WTC11 (cell line): ENCODE measurements around the gene AIG1. TPM values are rescaled to one million over a fixed set of nuclear protein-coding genes. Genes with fewer than 3 reads are reported as not detected.
A peak's percentile ranks its signal among the peaks of the same experiment; 100 is the strongest.

Source experiments
- ATAC-seq: fragments of 200-7000 bp; cut with Tn5 transposase; 2 replicates; pipeline ENCODE4 v1.10.0; 2021; ENCODE audit warnings: mild to moderate bottlenecking, moderate library complexity
- CTCF ChIA-PET: fragments of 300-600 bp; sonication (Branson Sonifier 250); formaldehyde crosslinking; loops from one replicate; lab custom pipeline; 2021; ENCODE audit warnings: antibody characterized with exemption; lab: Charles Lee
- POLR2A ChIA-PET: fragments of 350-600 bp; sonication (Branson Sonifier 250); formaldehyde crosslinking; loops from one replicate; lab custom pipeline; 2021; ENCODE audit warnings: antibody characterized with exemption; lab: Charles Lee
- DNase-seq: peaks from one replicate; pipeline ENCODE4 v3.0.0; 2021; ENCODE audit warnings: low spot score
- H3K27ac Mint-ChIP-seq: 2 replicates; pipeline ENCODE4 v1.8.0; 2021; ENCODE audit warnings: mixed read lengths
- H3K27me3 Mint-ChIP-seq: 2 replicates; pipeline ENCODE4 v1.8.0; 2021; ENCODE audit warnings: low read depth, mild to moderate bottlenecking, moderate library complexity, mixed read lengths
- H3K36me3 Mint-ChIP-seq: 2 replicates; pipeline ENCODE4 v1.8.0; 2021; ENCODE audit warnings: mixed read lengths
- H3K4me1 Mint-ChIP-seq: 2 replicates; pipeline ENCODE4 v1.8.0; 2022; ENCODE audit warnings: mixed read lengths
- H3K4me3 Mint-ChIP-seq: 2 replicates; pipeline ENCODE4 v1.8.0; 2021; ENCODE audit warnings: mild to moderate bottlenecking, moderate library complexity, mixed read lengths
- H3K9me3 Mint-ChIP-seq: 2 replicates; pipeline ENCODE4 v1.8.0; 2021; ENCODE audit warnings: mixed read lengths
- CREB1 ChIP-seq: sonication (generic); formaldehyde crosslinking; IDR thresholded peaks from 2 replicates; pipeline ENCODE4 v1.8.0; 2023; ENCODE audit warnings: mild to moderate bottlenecking, missing genetic modification reagents
- EMX1 ChIP-seq: fragments of 250-450 bp; sonication (Bioruptor Pico); IDR thresholded peaks from 2 replicates; pipeline ENCODE4 v1.8.0; 2021; ENCODE audit warnings: mild to moderate bottlenecking
- ESRRA ChIP-seq: sonication (generic); formaldehyde crosslinking; IDR thresholded peaks from 2 replicates; pipeline ENCODE4 v1.8.1; 2022; ENCODE audit warnings: mild to moderate bottlenecking, missing genetic modification reagents, borderline replicate concordance
- FOXK1 ChIP-seq: sonication (generic); formaldehyde crosslinking; IDR thresholded peaks from 2 replicates; pipeline ENCODE4 v1.8.0; 2022; ENCODE audit warnings: mild to moderate bottlenecking, moderate library complexity, missing genetic modification reagents
- JAZF1 ChIP-seq: fragments of 250-450 bp; sonication (Bioruptor Pico); IDR thresholded peaks from 2 replicates; pipeline ENCODE4 v1.9.0; 2021; ENCODE audit warnings: moderate library complexity, mild to moderate bottlenecking, inconsistent platforms
- MYBL2 ChIP-seq: sonication (generic); formaldehyde crosslinking; IDR thresholded peaks from 2 replicates; pipeline ENCODE4 v1.8.1; 2023; ENCODE audit warnings: mild to moderate bottlenecking, moderate library complexity, missing genetic modification reagents
- NFYB ChIP-seq: sonication (generic); formaldehyde crosslinking; conservative IDR thresholded peaks from 2 replicates; pipeline ENCODE4 v1.8.0; 2022; ENCODE audit warnings: low read depth, missing genetic modification reagents
- NR3C1 ChIP-seq: sonication (generic); formaldehyde crosslinking; conservative IDR thresholded peaks from 2 replicates; pipeline ENCODE4 v1.8.1; 2023; ENCODE audit warnings: low read depth, mild to moderate bottlenecking, missing genetic modification reagents
- RELA ChIP-seq: sonication (generic); formaldehyde crosslinking; IDR thresholded peaks from 2 replicates; pipeline ENCODE4 v1.8.1; 2022; ENCODE audit warnings: missing genetic modification reagents, mild to moderate bottlenecking, borderline replicate concordance
- TEAD1 ChIP-seq: sonication (generic); formaldehyde crosslinking; IDR thresholded peaks from 2 replicates; pipeline ENCODE4 v1.8.0; 2022; ENCODE audit warnings: mild to moderate bottlenecking, missing genetic modification reagents
- TP53 ChIP-seq: sonication (generic); formaldehyde crosslinking; IDR thresholded peaks from 2 replicates; pipeline ENCODE4 v1.8.1; 2023; ENCODE audit warnings: mild to moderate bottlenecking, missing genetic modification reagents
- ZNF121 ChIP-seq: sonication (generic); formaldehyde crosslinking; IDR thresholded peaks from 2 replicates; pipeline ENCODE4 v1.8.0; 2023; ENCODE audit warnings: missing genetic modification reagents
- ZNF416 ChIP-seq: fragments of 250-450 bp; sonication (Bioruptor Pico); IDR thresholded peaks from 2 replicates; pipeline ENCODE4 v1.9.0; 2021; ENCODE audit warnings: mild to moderate bottlenecking, inconsistent platforms
- total RNA-seq: library from RNA; stranded (reverse); gene quantifications from 3 replicates; pipeline ENCODE4 v1.2.3, GENCODE V29; 2021
- TF ChIP-seq, protein P1 (sequence below): fragments of 200-600 bp; IDR thresholded peaks from 2 replicates; pipeline ENCODE4 v1.8.0; 2022; ENCODE audit warnings: antibody characterized with exemption
- TF ChIP-seq, protein P2 (sequence below): fragments of 250-450 bp; sonication (Bioruptor Pico); IDR thresholded peaks from 2 replicates; pipeline ENCODE4 v1.9.0; 2021; ENCODE audit warnings: mild to moderate bottlenecking, borderline replicate concordance
- TF ChIP-seq, protein P3 (sequence below): sonication (generic); formaldehyde crosslinking; IDR thresholded peaks from 2 replicates; pipeline ENCODE4 v1.8.1; 2022; ENCODE audit warnings: low read depth, missing genetic modification reagents, borderline replicate concordance
- TF ChIP-seq, protein P4 (sequence below): sonication (generic); formaldehyde crosslinking; IDR thresholded peaks from 2 replicates; pipeline ENCODE4 v1.8.0; 2022; ENCODE audit warnings: mild to moderate bottlenecking, missing genetic modification reagents
- TF ChIP-seq, protein P5 (sequence below): sonication (generic); formaldehyde crosslinking; IDR thresholded peaks from 2 replicates; pipeline ENCODE4 v1.8.1; 2023; ENCODE audit warnings: mild to moderate bottlenecking, missing genetic modification reagents, moderate library complexity
- TF ChIP-seq, protein P6 (sequence below): sonication (generic); formaldehyde crosslinking; IDR thresholded peaks from 2 replicates; pipeline ENCODE4 v1.8.1; 2023; ENCODE audit warnings: mild to moderate bottlenecking, missing genetic modification reagents
- TF ChIP-seq, protein P7 (sequence below): sonication (generic); formaldehyde crosslinking; IDR thresholded peaks from 2 replicates; pipeline ENCODE4 v1.8.1; 2022; ENCODE audit warnings: low read depth, mild to moderate bottlenecking, moderate library complexity, missing genetic modification reagents, borderline replicate concordance
- TF ChIP-seq, protein P8 (sequence below): sonication (generic); formaldehyde crosslinking; IDR thresholded peaks from 2 replicates; pipeline ENCODE4 v1.8.1; 2023; ENCODE audit warnings: mild to moderate bottlenecking, missing genetic modification reagents, moderate library complexity

Gene AIG1
- total RNA-seq, 1 experiment from 2014 or later = 38.8 TPM

DNA sequence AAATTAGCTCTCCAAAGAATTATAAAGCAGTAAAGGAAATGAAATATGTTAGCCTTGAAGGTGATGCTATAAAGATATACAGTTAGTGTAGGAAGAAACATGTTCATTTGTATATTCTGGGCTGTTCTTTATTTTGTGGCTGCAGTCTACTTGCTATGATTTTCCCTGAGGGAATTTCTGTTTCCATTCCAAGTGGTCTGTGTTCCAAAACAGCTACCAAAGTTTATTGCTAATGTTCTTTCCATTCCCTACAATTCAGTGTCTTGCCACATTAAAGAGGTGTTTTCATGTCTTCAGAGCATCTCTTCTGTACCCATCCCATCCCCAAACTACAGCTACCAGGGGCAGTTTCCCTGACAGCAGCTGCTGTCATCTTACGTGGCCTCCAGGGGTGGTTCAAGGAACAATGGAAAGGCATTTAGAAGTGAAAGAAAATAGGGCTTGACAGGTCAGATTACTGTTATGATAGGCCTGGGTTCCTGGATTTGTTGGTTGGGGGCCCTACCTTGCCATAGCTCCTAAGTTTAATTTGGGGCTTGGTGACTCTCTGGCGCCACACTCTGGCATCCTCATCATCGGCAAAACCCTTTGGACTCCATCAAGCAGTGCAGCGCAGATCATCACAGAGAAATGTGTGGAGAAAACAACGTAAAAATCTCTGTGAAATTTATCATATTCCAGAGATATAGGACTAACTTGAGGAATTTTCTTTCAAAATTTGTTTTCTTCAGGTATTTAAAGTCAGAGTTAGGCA lies 33.8 kb upstream of the AIG1 start:
- Mint-ChIP-seq H3K27ac (no peak overlapping the region), H3K4me3 (no peak overlapping the region), H3K9me3 (peaks cover 8% of the 10 kb centered on the region), H3K4me1 (no peaks in the 10 kb centered on the region), H3K27me3 (no peaks in the 10 kb centered on the region), H3K36me3 (no peaks in the 10 kb centered on the region)
- TF ChIP-seq JAZF1 (CRISPR knock-in tag) (no peak), TP53 (no peak), ZNF121 (CRISPR knock-in tag) (no peak)
- TF ChIP-seq, protein P1, sequence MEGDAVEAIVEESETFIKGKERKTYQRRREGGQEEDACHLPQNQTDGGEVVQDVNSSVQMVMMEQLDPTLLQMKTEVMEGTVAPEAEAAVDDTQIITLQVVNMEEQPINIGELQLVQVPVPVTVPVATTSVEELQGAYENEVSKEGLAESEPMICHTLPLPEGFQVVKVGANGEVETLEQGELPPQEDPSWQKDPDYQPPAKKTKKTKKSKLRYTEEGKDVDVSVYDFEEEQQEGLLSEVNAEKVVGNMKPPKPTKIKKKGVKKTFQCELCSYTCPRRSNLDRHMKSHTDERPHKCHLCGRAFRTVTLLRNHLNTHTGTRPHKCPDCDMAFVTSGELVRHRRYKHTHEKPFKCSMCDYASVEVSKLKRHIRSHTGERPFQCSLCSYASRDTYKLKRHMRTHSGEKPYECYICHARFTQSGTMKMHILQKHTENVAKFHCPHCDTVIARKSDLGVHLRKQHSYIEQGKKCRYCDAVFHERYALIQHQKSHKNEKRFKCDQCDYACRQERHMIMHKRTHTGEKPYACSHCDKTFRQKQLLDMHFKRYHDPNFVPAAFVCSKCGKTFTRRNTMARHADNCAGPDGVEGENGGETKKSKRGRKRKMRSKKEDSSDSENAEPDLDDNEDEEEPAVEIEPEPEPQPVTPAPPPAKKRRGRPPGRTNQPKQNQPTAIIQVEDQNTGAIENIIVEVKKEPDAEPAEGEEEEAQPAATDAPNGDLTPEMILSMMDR = peak; percentile 36; the same call in 1 of the 2 replicates
- DNase-seq = peak; percentile 62
- ChIA-PET POLR2A (no interaction called here), CTCF (interaction anchor here (0.6 to 4.9 kb wide), 21 partner anchors 9 to 553 kb away, joined by 3 to 35 read pairs (median 3); no protein-coding TSS in a partner anchor)
- ATAC-seq = peak; percentile 93

DNA sequence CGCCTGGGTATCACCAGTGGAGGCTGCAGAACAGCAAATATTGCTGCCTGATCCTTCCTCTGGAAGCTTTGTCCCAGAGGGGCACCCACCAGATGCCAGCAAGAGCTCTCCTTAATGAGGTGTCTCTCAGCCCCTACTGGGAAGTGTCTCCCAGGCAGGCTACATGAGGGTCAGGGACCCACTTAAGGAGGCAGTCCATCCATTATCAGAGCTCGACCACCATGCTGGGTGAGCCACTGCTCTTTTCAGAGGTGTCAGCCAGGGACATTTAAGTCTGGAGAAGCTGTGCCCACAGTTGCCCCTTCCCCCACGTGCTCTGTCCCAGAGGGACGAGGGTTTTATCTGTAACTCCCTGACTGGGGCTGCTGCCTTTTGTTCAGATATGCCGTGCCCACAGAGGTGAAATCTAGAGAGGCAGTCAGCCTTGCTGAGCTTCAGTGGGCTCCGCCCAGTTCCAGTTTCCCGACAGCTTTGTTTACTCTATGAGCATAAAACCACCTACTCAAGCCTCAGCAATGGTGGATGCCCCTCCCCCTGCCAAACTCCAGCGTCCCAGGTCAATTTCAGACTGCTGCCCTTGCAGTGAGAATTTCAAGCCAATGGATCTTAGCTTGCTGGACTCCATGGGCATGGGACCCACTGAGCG lies 25.9 kb upstream of the AIG1 start:
- ATAC-seq (no peak), DNase-seq (no peak)
- ChIA-PET POLR2A (no interaction called here), CTCF (no interaction called here)
- H3K36me3 Mint-ChIP-seq = no peaks in the 10 kb centered on the region
- no peaks in the 10 kb centered on the region for H3K4me1 Mint-ChIP-seq
- no peak overlapping the region for H3K27ac Mint-ChIP-seq
- H3K4me3 Mint-ChIP-seq = no peak overlapping the region
- no peaks in the 10 kb centered on the region for H3K27me3 Mint-ChIP-seq
- H3K9me3 Mint-ChIP-seq = no peaks in the 10 kb centered on the region
- TF ChIP-seq, protein P2, sequence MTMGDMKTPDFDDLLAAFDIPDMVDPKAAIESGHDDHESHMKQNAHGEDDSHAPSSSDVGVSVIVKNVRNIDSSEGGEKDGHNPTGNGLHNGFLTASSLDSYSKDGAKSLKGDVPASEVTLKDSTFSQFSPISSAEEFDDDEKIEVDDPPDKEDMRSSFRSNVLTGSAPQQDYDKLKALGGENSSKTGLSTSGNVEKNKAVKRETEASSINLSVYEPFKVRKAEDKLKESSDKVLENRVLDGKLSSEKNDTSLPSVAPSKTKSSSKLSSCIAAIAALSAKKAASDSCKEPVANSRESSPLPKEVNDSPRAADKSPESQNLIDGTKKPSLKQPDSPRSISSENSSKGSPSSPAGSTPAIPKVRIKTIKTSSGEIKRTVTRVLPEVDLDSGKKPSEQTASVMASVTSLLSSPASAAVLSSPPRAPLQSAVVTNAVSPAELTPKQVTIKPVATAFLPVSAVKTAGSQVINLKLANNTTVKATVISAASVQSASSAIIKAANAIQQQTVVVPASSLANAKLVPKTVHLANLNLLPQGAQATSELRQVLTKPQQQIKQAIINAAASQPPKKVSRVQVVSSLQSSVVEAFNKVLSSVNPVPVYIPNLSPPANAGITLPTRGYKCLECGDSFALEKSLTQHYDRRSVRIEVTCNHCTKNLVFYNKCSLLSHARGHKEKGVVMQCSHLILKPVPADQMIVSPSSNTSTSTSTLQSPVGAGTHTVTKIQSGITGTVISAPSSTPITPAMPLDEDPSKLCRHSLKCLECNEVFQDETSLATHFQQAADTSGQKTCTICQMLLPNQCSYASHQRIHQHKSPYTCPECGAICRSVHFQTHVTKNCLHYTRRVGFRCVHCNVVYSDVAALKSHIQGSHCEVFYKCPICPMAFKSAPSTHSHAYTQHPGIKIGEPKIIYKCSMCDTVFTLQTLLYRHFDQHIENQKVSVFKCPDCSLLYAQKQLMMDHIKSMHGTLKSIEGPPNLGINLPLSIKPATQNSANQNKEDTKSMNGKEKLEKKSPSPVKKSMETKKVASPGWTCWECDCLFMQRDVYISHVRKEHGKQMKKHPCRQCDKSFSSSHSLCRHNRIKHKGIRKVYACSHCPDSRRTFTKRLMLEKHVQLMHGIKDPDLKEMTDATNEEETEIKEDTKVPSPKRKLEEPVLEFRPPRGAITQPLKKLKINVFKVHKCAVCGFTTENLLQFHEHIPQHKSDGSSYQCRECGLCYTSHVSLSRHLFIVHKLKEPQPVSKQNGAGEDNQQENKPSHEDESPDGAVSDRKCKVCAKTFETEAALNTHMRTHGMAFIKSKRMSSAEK (CRISPR knock-in tag) = no peak
- TF ChIP-seq ZNF416 (CRISPR knock-in tag) (no peak), RELA (CRISPR knock-in tag) (no peak), NR3C1 (CRISPR knock-in tag) (no peak), CREB1 (CRISPR knock-in tag) (no peak), MYBL2 (no peak), ESRRA (CRISPR knock-in tag) (no peak), FOXK1 (CRISPR knock-in tag) (no peak), NFYB (no peak), EMX1 (CRISPR knock-in tag) (no peak), TEAD1 (CRISPR knock-in tag) (no peak)
- TF ChIP-seq, protein P3, sequence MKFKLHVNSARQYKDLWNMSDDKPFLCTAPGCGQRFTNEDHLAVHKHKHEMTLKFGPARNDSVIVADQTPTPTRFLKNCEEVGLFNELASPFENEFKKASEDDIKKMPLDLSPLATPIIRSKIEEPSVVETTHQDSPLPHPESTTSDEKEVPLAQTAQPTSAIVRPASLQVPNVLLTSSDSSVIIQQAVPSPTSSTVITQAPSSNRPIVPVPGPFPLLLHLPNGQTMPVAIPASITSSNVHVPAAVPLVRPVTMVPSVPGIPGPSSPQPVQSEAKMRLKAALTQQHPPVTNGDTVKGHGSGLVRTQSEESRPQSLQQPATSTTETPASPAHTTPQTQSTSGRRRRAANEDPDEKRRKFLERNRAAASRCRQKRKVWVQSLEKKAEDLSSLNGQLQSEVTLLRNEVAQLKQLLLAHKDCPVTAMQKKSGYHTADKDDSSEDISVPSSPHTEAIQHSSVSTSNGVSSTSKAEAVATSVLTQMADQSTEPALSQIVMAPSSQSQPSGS = no peak
- TF ChIP-seq, protein P4, sequence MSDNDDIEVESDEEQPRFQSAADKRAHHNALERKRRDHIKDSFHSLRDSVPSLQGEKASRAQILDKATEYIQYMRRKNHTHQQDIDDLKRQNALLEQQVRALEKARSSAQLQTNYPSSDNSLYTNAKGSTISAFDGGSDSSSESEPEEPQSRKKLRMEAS (CRISPR knock-in tag) = no peak
- TF ChIP-seq, protein P5, sequence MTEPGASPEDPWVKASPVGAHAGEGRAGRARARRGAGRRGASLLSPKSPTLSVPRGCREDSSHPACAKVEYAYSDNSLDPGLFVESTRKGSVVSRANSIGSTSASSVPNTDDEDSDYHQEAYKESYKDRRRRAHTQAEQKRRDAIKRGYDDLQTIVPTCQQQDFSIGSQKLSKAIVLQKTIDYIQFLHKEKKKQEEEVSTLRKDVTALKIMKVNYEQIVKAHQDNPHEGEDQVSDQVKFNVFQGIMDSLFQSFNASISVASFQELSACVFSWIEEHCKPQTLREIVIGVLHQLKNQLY (CRISPR knock-in tag) = no peak
- TF ChIP-seq, protein P6, sequence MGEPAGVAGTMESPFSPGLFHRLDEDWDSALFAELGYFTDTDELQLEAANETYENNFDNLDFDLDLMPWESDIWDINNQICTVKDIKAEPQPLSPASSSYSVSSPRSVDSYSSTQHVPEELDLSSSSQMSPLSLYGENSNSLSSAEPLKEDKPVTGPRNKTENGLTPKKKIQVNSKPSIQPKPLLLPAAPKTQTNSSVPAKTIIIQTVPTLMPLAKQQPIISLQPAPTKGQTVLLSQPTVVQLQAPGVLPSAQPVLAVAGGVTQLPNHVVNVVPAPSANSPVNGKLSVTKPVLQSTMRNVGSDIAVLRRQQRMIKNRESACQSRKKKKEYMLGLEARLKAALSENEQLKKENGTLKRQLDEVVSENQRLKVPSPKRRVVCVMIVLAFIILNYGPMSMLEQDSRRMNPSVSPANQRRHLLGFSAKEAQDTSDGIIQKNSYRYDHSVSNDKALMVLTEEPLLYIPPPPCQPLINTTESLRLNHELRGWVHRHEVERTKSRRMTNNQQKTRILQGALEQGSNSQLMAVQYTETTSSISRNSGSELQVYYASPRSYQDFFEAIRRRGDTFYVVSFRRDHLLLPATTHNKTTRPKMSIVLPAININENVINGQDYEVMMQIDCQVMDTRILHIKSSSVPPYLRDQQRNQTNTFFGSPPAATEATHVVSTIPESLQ (CRISPR knock-in tag) = no peak
- TF ChIP-seq, protein P7, sequence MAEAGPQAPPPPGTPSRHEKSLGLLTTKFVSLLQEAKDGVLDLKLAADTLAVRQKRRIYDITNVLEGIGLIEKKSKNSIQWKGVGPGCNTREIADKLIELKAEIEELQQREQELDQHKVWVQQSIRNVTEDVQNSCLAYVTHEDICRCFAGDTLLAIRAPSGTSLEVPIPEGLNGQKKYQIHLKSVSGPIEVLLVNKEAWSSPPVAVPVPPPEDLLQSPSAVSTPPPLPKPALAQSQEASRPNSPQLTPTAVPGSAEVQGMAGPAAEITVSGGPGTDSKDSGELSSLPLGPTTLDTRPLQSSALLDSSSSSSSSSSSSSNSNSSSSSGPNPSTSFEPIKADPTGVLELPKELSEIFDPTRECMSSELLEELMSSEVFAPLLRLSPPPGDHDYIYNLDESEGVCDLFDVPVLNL (CRISPR knock-in tag) = no peak
- TF ChIP-seq, protein P8, sequence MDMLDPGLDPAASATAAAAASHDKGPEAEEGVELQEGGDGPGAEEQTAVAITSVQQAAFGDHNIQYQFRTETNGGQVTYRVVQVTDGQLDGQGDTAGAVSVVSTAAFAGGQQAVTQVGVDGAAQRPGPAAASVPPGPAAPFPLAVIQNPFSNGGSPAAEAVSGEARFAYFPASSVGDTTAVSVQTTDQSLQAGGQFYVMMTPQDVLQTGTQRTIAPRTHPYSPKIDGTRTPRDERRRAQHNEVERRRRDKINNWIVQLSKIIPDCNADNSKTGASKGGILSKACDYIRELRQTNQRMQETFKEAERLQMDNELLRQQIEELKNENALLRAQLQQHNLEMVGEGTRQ (CRISPR knock-in tag) = no peak
- TF ChIP-seq, all 79 proteins: peak for 0
